ENCODE data around the gene DLGAP3. TPM values are rescaled to one million over a fixed set of nuclear protein-coding genes. Genes with fewer than 3 reads are reported as not detected.

Gene DLGAP3
- total and polyA plus RNA-seq, 12 donors, result 0.07 to 0.35 (median 0.13) TPM; not detected in 6

GRCh38 chr1:34976384-34977209 lies 47.1 kb upstream of the DLGAP3 start:
- Histone ChIP-seq H3K36me3 (peaks cover 0 to 29% (median 0%) of the 10 kb centered on the region in 9 donors), H3K4me3 (no peak overlapping the region), H3K9me3 (no peaks in the 10 kb centered on the region), H3K4me1 (peaks cover 0 to 8% (median 0%) of the 10 kb centered on the region in 9 donors), H3K27me3 (peaks cover 0 to 12% (median 0%) of the 10 kb centered on the region in 7 donors), H3K27ac (no peak overlapping the region)
- intact Hi-C loops (cut with DNase I), result loop anchor here in 1 of 10 donors (10.0 kb wide), 1 partner anchor 102 kb away; no protein-coding TSS in a partner anchor
- peak in 2 of 8 donors; percentile 16 to 56 for ATAC-seq
- no peak for TF ChIP-seq CTCF (IDR thresholded peaks at IDR 0.05)
- WGBS, 2 donors, result 52 to 62% methylated on average over 65 to 72 of the region's 72 CpGs
- no peak for DNase-seq

GRCh38 chr1:34975771-34976170 lies 46.3 kb upstream of the DLGAP3 start:
- peaks cover 0 to 21% (median 0%) of the 10 kb centered on the region in 9 donors for H3K36me3 ChIP-seq
- H3K9me3 ChIP-seq, result no peaks in the 10 kb centered on the region
- intact Hi-C loops (cut with DNase I), result loop anchor here in 1 of 10 donors (10.0 kb wide), 1 partner anchor 101 kb away; no protein-coding TSS in a partner anchor
- ATAC-seq, result no peak
- H3K27ac ChIP-seq, result no peak overlapping the region
- TF ChIP-seq CTCF (IDR thresholded peaks at IDR 0.05), result no peak
- peaks cover 0 to 12% (median 0%) of the 10 kb centered on the region in 7 donors for H3K27me3 ChIP-seq
- peaks cover 0 to 8% (median 0%) of the 10 kb centered on the region in 9 donors for H3K4me1 ChIP-seq
- WGBS, 2 donors, result 85 to 88% methylated on average over 6 of the region's 6 CpGs
- no peak for DNase-seq
- no peak overlapping the region for H3K4me3 ChIP-seq

- H3K36me3 ChIP-seq, result peaks cover 0 to 17% (median 0%) of the 10 kb centered on the region in 9 donors
- peaks cover 0 to 8% (median 0%) of the 10 kb centered on the region in 9 donors for H3K4me1 ChIP-seq
- H3K4me3 ChIP-seq, result no peak overlapping the region
- H3K27ac ChIP-seq, result no peak overlapping the region
- no peak for TF ChIP-seq CTCF (IDR thresholded peaks at IDR 0.05)
- intact Hi-C loops (cut with DNase I), result loop anchor here in 1 of 10 donors (10.0 kb wide), 1 partner anchor 101 kb away; no protein-coding TSS in a partner anchor
- no peaks in the 10 kb centered on the region for H3K9me3 ChIP-seq
- DNase-seq, result no peak
- no peak for ATAC-seq
- 89 to 90% methylated on average over 3 of the region's 3 CpGs for WGBS, 2 donors
- peaks cover 0 to 12% (median 0%) of the 10 kb centered on the region in 7 donors for H3K27me3 ChIP-seq
These were observed 45.9 kb upstream of the DLGAP3 start for GRCh38 chr1:34975338-34975737.

- Histone ChIP-seq H3K4me3 (no peak overlapping the region), H3K27me3 (peaks cover 0 to 12% (median 0%) of the 10 kb centered on the region in 7 donors), H3K27ac (no peak overlapping the region), H3K36me3 (peaks cover 0 to 16% (median 0%) of the 10 kb centered on the region in 9 donors), H3K4me1 (peaks cover 0 to 8% (median 0%) of the 10 kb centered on the region in 9 donors), H3K9me3 (no peaks in the 10 kb centered on the region)
- no peak for DNase-seq
- ATAC-seq, result no peak
- intact Hi-C loops (cut with DNase I), result loop anchor here in 1 of 10 donors (10.0 kb wide), 1 partner anchor 100 kb away; no protein-coding TSS in a partner anchor
- TF ChIP-seq CTCF (IDR thresholded peaks at IDR 0.05), result no peak
- WGBS, 2 donors, result 74 to 79% methylated on average over 8 of the region's 8 CpGs
These were observed 45.2 kb upstream of the DLGAP3 start for GRCh38 chr1:34974626-34975025.

All from heart right ventricle (tissue), 16 donors.